HL-60 (cell line): ENCODE data around the gene SMIM17.

Source experiments
- DNase-seq, 2 experiments: peaks; one replicate each; pipeline ENCODE4 v3.0.0-alpha.2; 2010 to 2020; ENCODE audit warnings: low read depth in 1 of 2, low spot score in 1 of 2
- H3K27ac ChIP-seq: fragments of 250-450 bp; sonication (Bioruptor Pico); replicated peaks from 2 replicates; pipeline ENCODE4 v1.5.1; 2020; ENCODE audit warnings: mild to moderate bottlenecking, moderate library complexity
- H3K27me3 ChIP-seq: fragments of 250-450 bp; sonication (Bioruptor Pico); 2 replicates; pipeline ENCODE4 v1.5.1; 2021; ENCODE audit warnings: mild to moderate bottlenecking, moderate library complexity; ENCODE audit not compliant: insufficient read depth, poor library complexity, severe bottlenecking
- H3K4me3 ChIP-seq: replicated peaks from 2 replicates; pipeline ENCODE4 v1.5.1; 2011; ENCODE audit warnings: mild to moderate bottlenecking, control low read depth, low read length; ENCODE audit not compliant: insufficient read depth
- CTCF ChIP-seq: IDR thresholded peaks from one replicate; pipeline ENCODE4 v1.5.1; 2011; ENCODE audit warnings: low read length, control low read depth, inconsistent platforms; ENCODE audit not compliant: insufficient read depth
- GABPA ChIP-seq: IDR thresholded peaks from 2 replicates; pipeline ENCODE4 v1.6.1; 2012; ENCODE audit warnings: low read depth
- POLR2AphosphoS5 ChIP-seq: IDR thresholded peaks from 2 replicates; pipeline ENCODE4 v1.6.1; 2012; ENCODE audit warnings: low read depth
- REST ChIP-seq: IDR thresholded peaks from 2 replicates; pipeline ENCODE4 v1.6.1; 2012; ENCODE audit warnings: low read depth; ENCODE audit not compliant: insufficient replicate concordance
- SPI1 ChIP-seq: IDR thresholded peaks from 2 replicates; pipeline ENCODE4 v1.6.1; 2012; ENCODE audit warnings: low read depth, mild to moderate bottlenecking, borderline replicate concordance

The SMIM17 gene

GRCh38 chr19:56623006-56623405 lies 20.0 kb upstream of the SMIM17 start:
- Histone ChIP-seq H3K4me3 (no peak overlapping the region), H3K27ac (no peak overlapping the region), H3K27me3 (no peaks in the 10 kb centered on the region)
- DNase-seq: no peak
- TF ChIP-seq CTCF (no peak), SPI1 (no peak)

- no peak overlapping the region for H3K27ac ChIP-seq
- TF ChIP-seq GABPA (no peak), POLR2AphosphoS5 (no peak), SPI1 (no peak), REST (no peak), CTCF (no peak)
Observed at GRCh38 chr19:56625708-56626107, 17.3 kb upstream of the SMIM17 start.

GRCh38 chr19:56633021-56633420 lies 9.9 kb upstream of the SMIM17 start:
- Histone ChIP-seq H3K27ac (no peak overlapping the region), H3K27me3 (no peaks in the 10 kb centered on the region), H3K4me3 (no peak overlapping the region)
- no peak for DNase-seq
- no peak for TF ChIP-seq POLR2AphosphoS5
- TF ChIP-seq GABPA: no peak
- no peak for TF ChIP-seq REST
- TF ChIP-seq SPI1: no peak
- TF ChIP-seq CTCF: no peak

More at GRCh38 chr19:56625708-56626107, 17.3 kb upstream of the SMIM17 start:
- H3K4me3 ChIP-seq: no peak overlapping the region
- DNase-seq: no peak
- no peaks in the 10 kb centered on the region for H3K27me3 ChIP-seq

GRCh38 chr19:56637976-56638555 lies 4.9 kb upstream of the SMIM17 start:
- peak; percentile 48 to 76 for DNase-seq
- no peak overlapping the region for H3K27ac ChIP-seq
- TF ChIP-seq GABPA (no peak), REST (peak; percentile 99), SPI1 (no peak), POLR2AphosphoS5 (0 out of 2 replicates have a peak, but pooled peaks have one; percentile 16), CTCF (no peak)

More at GRCh38 chr19:56637976-56638555, 4.9 kb upstream of the SMIM17 start:
- Histone ChIP-seq H3K27me3 (no peaks in the 10 kb centered on the region), H3K4me3 (no peak overlapping the region)
